Measurements from ENCODE around the gene BEND3.

BEND3 gene

GRCh38 chr6:107080036-107080435 is 35.3 kb downstream of the BEND3 start:
- DNase-seq: no peak

GRCh38 chr6:107079429-107079828 is 35.9 kb downstream of the BEND3 start:
- DNase-seq: no peak

GRCh38 chr6:107077710-107078109 is 37.6 kb downstream of the BEND3 start:
- no peak for DNase-seq

- DNase-seq: no peak
These were observed 39.3 kb downstream of the BEND3 start for GRCh38 chr6:107075951-107076381.

- no peak for DNase-seq
These were observed 44.6 kb downstream of the BEND3 start for GRCh38 chr6:107070686-107071085.

- DNase-seq: no peak
These were observed 45.4 kb downstream of the BEND3 start for GRCh38 chr6:107069631-107070548.

- DNase-seq: no peak
These were observed 46.4 kb downstream of the BEND3 start for GRCh38 chr6:107068691-107069630.

GRCh38 chr6:107066697-107067659 is 48.3 kb downstream of the BEND3 start:
- DNase-seq: no peak

GRCh38 chr6:107064579-107065065 is 50.7 kb downstream of the BEND3 start:
- no peak for DNase-seq

GRCh38 chr6:107062691-107063090 is 52.6 kb downstream of the BEND3 start:
- no peak for DNase-seq

GRCh38 chr6:107061125-107062020 is 53.9 kb downstream of the BEND3 start:
- DNase-seq: no peak

- DNase-seq: no peak
These were observed 54.6 kb downstream of the BEND3 start for GRCh38 chr6:107060704-107061103.

- DNase-seq: no peak
These were observed 55.7 kb downstream of the BEND3 start for GRCh38 chr6:107059606-107060005.

- DNase-seq: no peak
These were observed 57.6 kb downstream of the BEND3 start for GRCh38 chr6:107057679-107058078.

GRCh38 chr6:107056796-107057195 is 58.5 kb downstream of the BEND3 start:
- no peak for DNase-seq

GRCh38 chr6:107047807-107048206 is 67.5 kb downstream of the BEND3 start:
- no peak for DNase-seq

GRCh38 chr6:107045826-107046675 is 69.3 kb downstream of the BEND3 start:
- no peak for DNase-seq

GRCh38 chr6:107033126-107033525 is 82.2 kb downstream of the BEND3 start:
- no peak for DNase-seq

- no peak for DNase-seq
These were observed 83.3 kb downstream of the BEND3 start for GRCh38 chr6:107032051-107032450.

GRCh38 chr6:107030151-107030550 is 85.2 kb downstream of the BEND3 start:
- DNase-seq: no peak
